Left lung (tissue), 10 donors: ENCODE data around the gene ATP5PO. TPM values are rescaled to one million over a fixed set of nuclear protein-coding genes. Genes with fewer than 3 reads are reported as not detected.
A peak's percentile ranks its signal among the peaks of the same experiment; 100 is the strongest.

Experiments
- ATAC-seq: fragments of 200-7000 bp; cut with Tn5 transposase; one replicate; pipeline ENCODE4 v1.9.1; 2020; ENCODE audit warnings: moderate library complexity
- DNase-seq, 4 donors: peaks; one replicate each; pipeline ENCODE4 v3.0.0-alpha.2; 2013 to 2020
- H3K27ac ChIP-seq, 2 donors: fragments of 200-600 bp; sonication (generic) in 1 of 2; one replicate each; pipeline versions ENCODE4 v1.5.0 to v1.8.0; 2020 to 2021
- H3K27me3 ChIP-seq, 2 donors: fragments of 200-600 bp; sonication (generic) in 1 of 2; one replicate each; pipeline versions ENCODE4 v1.5.0 to v1.8.0; 2020 to 2021
- H3K36me3 ChIP-seq, 2 donors: fragments of 200-600 bp; sonication (generic) in 1 of 2; one replicate each; pipeline versions ENCODE4 v1.5.0 to v1.8.0; 2020 to 2021
- H3K4me1 ChIP-seq, 2 donors: fragments of 200-600 bp; one replicate each; pipeline ENCODE4 v1.8.0; 2021
- H3K4me3 ChIP-seq, 2 donors: fragments of 200-600 bp; sonication (generic) in 1 of 2; one replicate each; pipeline versions ENCODE4 v1.5.0 to v1.8.0; 2020 to 2021; ENCODE audit warnings: mild to moderate bottlenecking in 1 of 2
- H3K9me3 ChIP-seq, 2 donors: fragments of 200-600 bp; sonication (generic) in 1 of 2; one replicate each; pipeline versions ENCODE4 v1.5.0 to v1.8.0; 2020 to 2021
- CTCF ChIP-seq, 2 donors: fragments of 200-600 bp; sonication (generic) in 1 of 2; IDR thresholded peaks; one replicate each; pipeline versions ENCODE4 v1.5.0 to v1.8.0; 2021; ENCODE audit warnings: antibody characterized with exemption in 2 of 2
- intact Hi-C, 2 donors: fragments of 100-400 bp; cut with DNase I; formaldehyde crosslinking; loops; one replicate each; pipeline versions ENCODE4 v1.11.2 to v1.14.2; 2022
- polyA plus RNA-seq, 6 donors: library from polyadenylated mRNA; unstranded; fragments of 120-200 nt; gene quantifications; one replicate each; pipeline ENCODE4 v1.2.1, GENCODE V29; 2013; ENCODE audit not compliant: insufficient read length in 6 of 6
- total RNA-seq, 2 donors: library from RNA; stranded (reverse); fragmentation: NEBNext Ultra II Directional; extraction: Animal tissue kit (Norgen Biotek cat#: 25700); gene quantifications; one replicate each; pipeline ENCODE4 v1.2.1, GENCODE V29; 2021
- donor health status: DM: no; HTN: yes; CAD: no.
- donor health status: DM: no; HTN: no; CAD: no.

The ATP5PO gene
- total and polyA plus RNA-seq, 8 donors, result 152 to 314 (median 279) TPM

GRCh38 chr21:33950431-33951079 lies 35.0 kb upstream of the ATP5PO start:
- ATAC-seq (no peak), DNase-seq (no peak)
- H3K4me1 ChIP-seq, result peaks cover 17 to 30% of the 10 kb centered on the region in 2 donors
- no peaks in the 10 kb centered on the region for H3K9me3 ChIP-seq
- TF ChIP-seq CTCF (IDR thresholded peaks at IDR 0.05), result no peak
- H3K27ac ChIP-seq, result no peak overlapping the region
- no peaks in the 10 kb centered on the region for H3K36me3 ChIP-seq
- H3K27me3 ChIP-seq, result no peaks in the 10 kb centered on the region
- intact Hi-C loops, result no loop called here
- H3K4me3 ChIP-seq, result no peak overlapping the region

- H3K36me3 ChIP-seq, result no peaks in the 10 kb centered on the region
- ATAC-seq, result no peak
- H3K9me3 ChIP-seq, result no peaks in the 10 kb centered on the region
- H3K4me3 ChIP-seq, result no peak overlapping the region
- intact Hi-C loops, result no loop called here
- H3K4me1 ChIP-seq, result peaks cover 17 to 30% of the 10 kb centered on the region in 2 donors
- peak overlapping the region in 1 of 2 donors; percentile 85 for H3K27ac ChIP-seq
- no peak for DNase-seq
- TF ChIP-seq CTCF (IDR thresholded peaks at IDR 0.05), result no peak
- H3K27me3 ChIP-seq, result no peaks in the 10 kb centered on the region
Observed at GRCh38 chr21:33949516-33950430, 34.2 kb upstream of the ATP5PO start.

DNA sequence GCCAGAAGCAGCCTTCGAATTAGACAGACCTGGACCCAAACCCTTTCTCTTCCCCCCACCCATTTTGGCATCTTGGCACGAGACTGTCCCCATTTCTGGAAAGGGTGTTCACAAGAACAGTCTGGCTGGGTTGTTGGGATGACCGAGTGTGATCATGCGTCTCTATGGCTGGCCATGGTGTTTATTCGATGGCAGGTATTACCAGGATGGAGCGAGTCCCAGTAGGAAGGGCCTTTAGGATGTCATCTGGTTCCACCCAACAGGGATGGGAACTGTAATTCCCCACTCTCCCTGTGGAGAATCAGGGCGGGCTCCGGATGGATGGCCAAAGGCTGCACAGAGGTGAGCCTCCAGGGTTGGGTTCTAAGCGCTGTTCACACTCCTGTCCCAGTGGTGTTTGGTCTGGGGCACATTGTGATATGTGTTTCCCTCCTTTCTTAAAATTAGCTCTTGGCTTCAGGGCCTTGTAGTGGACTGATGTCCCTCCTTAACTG lies 33.4 kb upstream of the ATP5PO start:
- no peak for TF ChIP-seq CTCF (IDR thresholded peaks at IDR 0.05)
- intact Hi-C loops, result no loop called here

DNA sequence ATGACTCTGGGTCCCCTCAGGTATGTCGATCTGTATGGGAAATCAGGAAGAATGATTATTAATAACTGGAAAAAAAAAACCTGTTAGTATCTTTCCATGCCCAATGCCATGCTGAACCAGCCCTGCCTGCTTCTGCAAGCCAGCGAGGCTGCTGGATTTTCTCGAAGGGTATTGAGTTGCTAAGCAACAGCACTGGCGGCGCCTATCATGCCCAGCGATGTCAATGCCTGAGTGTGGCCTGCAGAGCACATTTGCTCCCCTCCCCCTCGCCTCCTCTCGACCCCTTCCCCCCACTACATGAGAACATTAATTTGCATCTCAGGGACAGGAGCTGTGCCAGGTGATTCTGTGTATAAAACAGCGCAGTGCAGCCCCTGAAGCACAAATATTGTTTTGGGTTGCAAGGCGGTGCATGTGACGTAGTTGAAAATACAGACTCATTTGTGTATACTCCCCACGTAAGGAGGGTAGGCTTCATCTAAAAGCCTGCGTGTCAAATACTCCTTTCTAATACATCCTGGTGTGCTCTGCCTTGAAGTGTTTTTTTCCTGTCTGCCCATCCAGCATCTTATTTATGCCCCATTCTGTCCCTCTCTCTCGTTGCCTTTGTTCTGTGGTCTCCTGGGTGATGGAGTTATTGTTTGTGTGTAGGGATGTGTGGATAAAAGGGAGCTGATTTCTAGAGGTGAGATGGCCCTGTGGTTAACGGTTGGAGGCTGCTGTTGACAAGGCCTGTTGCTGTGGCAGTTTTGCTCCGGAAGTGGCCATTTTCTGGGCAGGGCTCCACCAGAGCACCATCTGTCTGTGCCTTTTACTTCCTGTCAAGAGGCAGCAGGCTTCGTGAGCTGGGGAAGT lies 32.7 kb upstream of the ATP5PO start:
- Histone ChIP-seq H3K27me3 (no peaks in the 10 kb centered on the region), H3K4me1 (peaks cover 17 to 30% of the 10 kb centered on the region in 2 donors), H3K27ac (peak overlapping the region; percentile 84 to 85), H3K9me3 (no peaks in the 10 kb centered on the region), H3K36me3 (no peaks in the 10 kb centered on the region), H3K4me3 (no peak overlapping the region)
- intact Hi-C loops, result no loop called here
- ATAC-seq, result peak; percentile 79
- DNase-seq, result peak in 2 of 4 donors; percentile 74 to 83
- no peak for TF ChIP-seq CTCF (IDR thresholded peaks at IDR 0.05)

More for the DNA sequence above, 33.4 kb upstream of the ATP5PO start:
- Histone ChIP-seq H3K27me3 (no peaks in the 10 kb centered on the region), H3K27ac (peak overlapping the region; percentile 84 to 85), H3K4me3 (no peak overlapping the region), H3K36me3 (no peaks in the 10 kb centered on the region), H3K4me1 (peaks cover 17 to 30% of the 10 kb centered on the region in 2 donors), H3K9me3 (no peaks in the 10 kb centered on the region)
- ATAC-seq (no peak), DNase-seq (no peak)
